ENCODE measurements around the gene STAT1.

DNA sequence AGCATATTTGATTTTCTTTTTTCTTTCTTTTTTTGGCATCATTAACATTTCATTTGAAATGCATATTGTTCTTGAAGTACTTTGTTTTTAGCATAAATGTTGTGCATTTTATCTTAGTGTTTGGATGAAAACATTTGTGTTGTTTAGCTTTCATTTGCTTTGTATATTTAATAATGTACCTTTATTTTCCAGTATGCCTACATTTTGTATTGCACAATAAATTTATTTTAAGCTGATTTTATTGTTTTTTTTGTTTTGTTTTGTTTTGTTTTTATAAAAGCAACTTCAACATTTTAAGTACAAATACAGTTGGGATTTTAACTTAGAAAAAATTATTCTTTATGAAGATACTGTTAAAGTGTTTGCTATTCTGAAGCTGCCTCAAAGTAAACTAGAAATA is 78.9 kb downstream of the STAT1 start:
- TF ChIP-seq POLR2AphosphoS5 (IDR thresholded peaks at IDR 0.05; ENCODE audit: borderline replicate concordance, low read depth, low read length) (no peak), EZH2 (IDR thresholded peaks at IDR 0.05) (no peak)
